K562 (cell line): ENCODE results near the gene PALLD. TPM values are rescaled to one million over a fixed set of nuclear protein-coding genes. Genes with fewer than 3 reads are reported as not detected.

Source experiments
- ATAC-seq: fragments of 200-7000 bp; cut with Tn5 transposase; 3 replicates; pipeline ENCODE4 v1.9.1; 2020; ENCODE audit warnings: moderate library complexity
- BruUV-seq: library from RNA; stranded (reverse); fragments of 400-500 nt; replicated peaks from 2 replicates; lab custom pipeline; 2021; lab: Mats Ljungman, UMichigan
- CTCF ChIA-PET: fragments of 300-600 bp; formaldehyde crosslinking; extraction: SDS; loops from one replicate; lab custom pipeline; 2021; ENCODE audit warnings: low intra/inter-chr PET ratio; lab: Yijun Ruan, JAX
- POLR2A ChIA-PET: fragments of 300-600, 350-650 bp; sonication (Branson Sonifier 250); formaldehyde crosslinking; extraction: SDS; loops from one replicate; lab custom pipeline; 2021; ENCODE audit warnings: antibody characterized with exemption, inconsistent platforms; lab: Yijun Ruan, JAX
- DNase-seq, 4 experiments: peaks; one replicate each; pipeline versions ENCODE4 v3.0.0 to v3.0.0-alpha.2; 2011 to 2018; ENCODE audit warnings: low spot score in 3 of 4, mixed read lengths in 3 of 4; ENCODE audit errors: extremely low read depth in 1 of 4
- FAIRE-seq: peaks from 2 replicates; lab custom pipeline; 2011; peaks lifted over from hg19 to GRCh38; lab: Jason Lieb, UNC
- H2AFZ ChIP-seq: 2 replicates; pipeline ENCODE4 v1.6.0; 2011; ENCODE audit warnings: low read depth, low read length, control low read depth, inconsistent platforms
- H3K27ac ChIP-seq: fragments of 200-600 bp; 3 replicates; pipeline ENCODE4 v1.8.0; 2011; ENCODE audit warnings: low read depth, mild to moderate bottlenecking, control low read depth, inconsistent platforms, low read length, moderate library complexity, mixed read lengths; ENCODE audit errors: extremely low read depth
- H3K27me3 ChIP-seq, 2 experiments: fragments of 300-600 bp in 1 of 2; 2 replicates in 1 of 2; 3 replicates in 1 of 2; pipeline versions ENCODE4 v1.6.0 to v1.8.0; 2011; ENCODE audit warnings: inconsistent platforms in 2 of 2, low read length in 2 of 2, mild to moderate bottlenecking in 1 of 2, mixed read lengths in 1 of 2, moderate library complexity in 1 of 2; ENCODE audit not compliant: control insufficient read depth in 2 of 2, insufficient read depth in 2 of 2
- H3K36me3 ChIP-seq: fragments of 300-600 bp; 3 replicates; pipeline ENCODE4 v1.8.0; 2011; ENCODE audit warnings: mild to moderate bottlenecking, low read length, inconsistent platforms; ENCODE audit not compliant: control insufficient read depth, insufficient read depth
- H3K4me1 ChIP-seq, 2 experiments: fragments of 200-600 bp in 1 of 2; replicated peaks in 1 of 2; 2 replicates in 1 of 2; 3 replicates in 1 of 2; pipeline versions ENCODE4 v1.5.1 to v1.8.0; 2011; ENCODE audit warnings: inconsistent platforms in 2 of 2, low read length in 2 of 2, mild to moderate bottlenecking in 1 of 2, mixed read lengths in 1 of 2, moderate library complexity in 1 of 2; ENCODE audit not compliant: control insufficient read depth in 2 of 2, insufficient read depth in 2 of 2
- H3K4me2 ChIP-seq: 2 replicates; pipeline ENCODE4 v1.6.1; 2011; ENCODE audit warnings: low read length, control low read depth, inconsistent platforms, mixed read lengths; ENCODE audit not compliant: insufficient read depth
- H3K4me3 ChIP-seq: fragments of 200-600 bp; sonication (generic), shearing (Covaris generic); 2 replicates; pipeline ENCODE4 v1.5.1; 2016; ENCODE audit warnings: control low read depth, inconsistent platforms
- H3K79me2 ChIP-seq: fragments of 200-600 bp; 3 replicates; pipeline ENCODE4 v1.8.0; 2011; ENCODE audit warnings: low read length, inconsistent platforms; ENCODE audit not compliant: control insufficient read depth, insufficient read depth
- H3K9ac ChIP-seq, 2 experiments: 2 replicates each; pipeline versions ENCODE4 v1.6.0 to v1.6.1; 2011; ENCODE audit warnings: low read depth in 2 of 2, low read length in 2 of 2, control low read depth in 1 of 2, inconsistent platforms in 1 of 2, mild to moderate bottlenecking in 1 of 2, mixed read lengths in 1 of 2; ENCODE audit not compliant: insufficient read depth in 1 of 2
- H3K9me1 ChIP-seq: one replicate; pipeline ENCODE4 v1.6.0; 2011; ENCODE audit warnings: inconsistent platforms, mild to moderate bottlenecking, low read length, moderate library complexity; ENCODE audit not compliant: control insufficient read depth, insufficient read depth
- H3K9me3 ChIP-seq: replicated peaks from 2 replicates; pipeline ENCODE4 v1.5.1; 2011; ENCODE audit warnings: low read depth, low read length, inconsistent platforms; ENCODE audit not compliant: control insufficient read depth, insufficient read depth
- H4K20me1 ChIP-seq: replicated peaks from 2 replicates; pipeline ENCODE4 v1.6.1; 2011; ENCODE audit warnings: low read length, inconsistent platforms, mixed read lengths; ENCODE audit not compliant: control insufficient read depth, insufficient read depth
- BACH1 ChIP-seq: fragments of 200-800 bp; sonication (Bioruptor generic); IDR thresholded peaks from 2 replicates; pipeline ENCODE4 v1.6.1; 2016; ENCODE audit warnings: missing genetic modification characterization, missing compliant biosample characterization
- BDP1 ChIP-seq: IDR thresholded peaks from 3 replicates; pipeline ENCODE4 v1.6.1; 2011; ENCODE audit not compliant: insufficient read length, insufficient read depth
- CEBPG ChIP-seq, 3 experiments: fragments of 200-800 bp in 1 of 3; sonication (Bioruptor generic) in 1 of 3; sonication (generic) in 1 of 3; formaldehyde crosslinking in 1 of 3; IDR thresholded peaks in 2 of 3; conservative IDR thresholded peaks in 1 of 3; 2 replicates each; pipeline versions ENCODE4 v1.6.1 to v1.8.0; 2016 to 2022; ENCODE audit warnings: missing compliant biosample characterization in 2 of 3, missing genetic modification characterization in 2 of 3, mild to moderate bottlenecking in 1 of 3, missing genetic modification reagents in 1 of 3
- MEF2A ChIP-seq: IDR thresholded peaks from 2 replicates; pipeline ENCODE4 v1.6.1; 2011; ENCODE audit warnings: low read depth, mild to moderate bottlenecking, low read length, moderate library complexity; ENCODE audit not compliant: control insufficient read depth
- POU5F1 ChIP-seq: fragments of 150-350 bp; IDR thresholded peaks from 2 replicates; pipeline ENCODE4 v1.6.1; 2014; ENCODE audit warnings: borderline replicate concordance, low read length, low read depth, mild to moderate bottlenecking; ENCODE audit not compliant: partially characterized antibody
- RCOR1 ChIP-seq, 2 experiments: IDR thresholded peaks; 2 replicates each; pipeline ENCODE4 v1.6.1; 2012; ENCODE audit warnings: low read depth in 2 of 2, low read length in 2 of 2, borderline replicate concordance in 1 of 2, improper control_type of control experiment in 1 of 2
- RNF2 ChIP-seq: sonication (generic); IDR thresholded peaks from 2 replicates; pipeline ENCODE4 v1.6.1; 2016
- SOX6 ChIP-seq: fragments of 450-650 bp; IDR thresholded peaks from 2 replicates; pipeline ENCODE4 v1.6.1; 2014; ENCODE audit warnings: mild to moderate bottlenecking
- TCF3 ChIP-seq: sonication (generic); formaldehyde crosslinking; IDR thresholded peaks from 2 replicates; pipeline ENCODE4 v1.4.0; 2020; ENCODE audit warnings: mild to moderate bottlenecking, missing genetic modification reagents
- U2AF1 ChIP-seq: fragments of 200-400 bp; formaldehyde crosslinking; optimal IDR thresholded peaks from 2 replicates; pipeline ENCODE3; 2017; ENCODE audit warnings: mild to moderate bottlenecking, low read depth, low read length, moderate library complexity
- ZNF197 ChIP-seq: fragments of 200-800 bp; sonication (Bioruptor generic); IDR thresholded peaks from 2 replicates; pipeline ENCODE4 v1.6.1; 2016; ENCODE audit warnings: low read depth, missing genetic modification characterization, missing compliant biosample characterization
- WGBS: fragments of 100-300 bp; shearing (Covaris generic); methylation state at CpG from one replicate; pipeline ENCODE4 v1.1.6; 2016; ENCODE audit warnings: low coverage, mixed read lengths; ENCODE audit not compliant: insufficient coverage; ENCODE audit errors: missing lambda C conversion rate; 5-methylcytosine and 5-hydroxymethylcytosine counted together
- in situ Hi-C: fragments of 300-500 bp; cut with MboI; formaldehyde crosslinking; loops from 4 replicates; pipeline ENCODE4 v1.15.0; 2018; ENCODE audit warnings: inconsistent platforms, mixed read lengths
- intact Hi-C: fragments of 100-400 bp; cut with micrococcal nuclease; formaldehyde crosslinking; loops from 2 replicates; pipeline ENCODE4 v1.14.2; 2022
- polyA plus RNA-seq, 8 experiments: library from polyadenylated mRNA; depleted of rRNA in 4 of 8; stranded (reverse) in 5 of 8; unstranded in 3 of 8; fragments of >200 nt; fragmentation: Nextera tagmentation in 2 of 8; fragmentation: Illumina TruSeq in 1 of 8; extraction: Ambion mirVana in 2 of 8; extraction: Trizol in 1 of 8; gene quantifications; 2 replicates each; pipeline versions ENCODE4 v1.2.1 to v1.2.3, GENCODE V29; 2011 to 2014; ENCODE audit warnings: inconsistent platforms in 1 of 8, missing spikeins in 1 of 8
- total RNA-seq, 7 experiments: library from RNA; depleted of rRNA in 6 of 7; stranded (reverse); fragments of >200 nt in 6 of 7; fragmentation: Illumina TruSeq in 2 of 7; extraction: Trizol in 2 of 7; gene quantifications; 2 replicates each; pipeline versions ENCODE4 v1.2.1 to v1.2.3, GENCODE V29; 2011 to 2021; ENCODE audit warnings: low replicate concordance in 1 of 7
- TF ChIP-seq, protein P1 (sequence below): fragments of 250-450 bp; sonication (Bioruptor Pico); IDR thresholded peaks from 2 replicates; pipeline ENCODE4 v1.4.0; 2020
- TF ChIP-seq, protein P2 (sequence below): fragments of 250-450 bp; sonication (Bioruptor Pico); IDR thresholded peaks from 2 replicates; pipeline ENCODE4 v1.8.0; 2021; ENCODE audit warnings: moderate library complexity, mild to moderate bottlenecking, inconsistent platforms
- TF ChIP-seq, protein P3 (sequence below): sonication (generic); formaldehyde crosslinking; IDR thresholded peaks from 2 replicates; pipeline ENCODE4 v1.9.0; 2022; ENCODE audit warnings: mild to moderate bottlenecking, missing genetic modification reagents

The PALLD gene
- total and polyA plus RNA-seq, 9 of the 15 experiments (the other 6 are each of a cell fraction or from before 2014, with no cell fraction given): 0.01 to 0.35 (median 0.06) TPM; not detected in 3

DNA sequence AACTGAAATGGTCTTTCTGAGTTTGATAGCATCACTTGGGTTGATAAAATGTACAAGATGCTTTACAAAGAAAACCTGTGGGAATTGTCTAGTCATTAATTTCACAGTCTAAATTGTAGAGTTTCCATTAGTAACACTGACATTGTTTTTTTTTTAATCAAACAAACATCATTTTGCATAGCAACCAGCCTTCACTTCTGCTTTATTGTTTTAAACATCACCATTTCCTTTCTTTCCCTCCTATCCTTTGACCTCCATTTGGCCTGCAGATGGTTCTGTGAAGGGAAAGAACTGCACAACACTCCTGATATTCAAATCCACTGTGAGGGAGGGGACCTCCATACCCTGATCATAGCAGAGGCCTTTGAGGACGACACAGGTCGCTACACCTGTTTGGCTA lies 171.1 kb downstream of the PALLD start:
- peaks cover 3 to 7% of the 10 kb centered on the region in 2 experiments; a peak in 3 of 5 replicates for H3K27me3 ChIP-seq
- no peaks in the 10 kb centered on the region for H3K79me2 ChIP-seq
- no peaks in the 10 kb centered on the region for H3K36me3 ChIP-seq
- DNase-seq (no peak), FAIRE-seq (no peak), ATAC-seq (no peak)
- POLR2A ChIA-PET: no interaction called here
- TF ChIP-seq MEF2A: no peak
- no peaks in the 10 kb centered on the region for H3K9me1 ChIP-seq
- BruUV-seq: no TSS peak
- in situ Hi-C loops: no loop called here
- H3K4me1 ChIP-seq: no peaks in the 10 kb centered on the region
- intact Hi-C loops: no loop called here
- H4K20me1 ChIP-seq: no peaks in the 10 kb centered on the region
- no peak overlapping the region for H2AFZ ChIP-seq
- H3K9ac ChIP-seq: no peak overlapping the region
- CTCF ChIA-PET: no interaction called here
- no peak overlapping the region for H3K4me3 ChIP-seq
- H3K9me3 ChIP-seq: no peaks in the 10 kb centered on the region
- WGBS: 0% methylated on average over 2 of the region's 2 CpGs
- H3K27ac ChIP-seq: no peak overlapping the region
- H3K4me2 ChIP-seq: no peak overlapping the region

DNA sequence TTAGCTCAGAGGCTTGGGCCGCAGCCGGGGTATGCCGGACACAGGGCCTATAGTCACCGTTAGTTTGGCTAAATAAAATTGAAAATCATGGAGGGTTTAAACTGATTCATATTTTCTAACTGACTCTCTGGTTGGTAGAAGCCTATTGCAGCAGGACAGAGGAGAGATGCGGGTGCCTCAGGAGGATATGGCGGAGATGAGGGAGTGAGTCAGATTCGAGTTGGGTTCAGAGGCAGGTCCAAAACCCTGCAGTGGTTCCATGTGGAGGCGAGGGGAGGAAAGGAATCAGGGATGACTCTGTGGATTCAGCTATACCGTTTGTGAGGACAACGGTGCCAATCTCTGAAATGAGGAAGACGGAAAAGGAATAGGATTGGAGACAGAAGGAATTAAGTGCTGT lies 176.6 kb downstream of the PALLD start:
- no peaks in the 10 kb centered on the region for H4K20me1 ChIP-seq
- BruUV-seq: no TSS peak
- no peak overlapping the region for H2AFZ ChIP-seq
- POLR2A ChIA-PET: no interaction called here
- no peaks in the 10 kb centered on the region; a peak in 1 of 5 replicates for H3K4me1 ChIP-seq
- no peaks in the 10 kb centered on the region for H3K9me3 ChIP-seq
- in situ Hi-C loops: no loop called here
- FAIRE-seq: no peak
- no peak overlapping the region for H3K9ac ChIP-seq
- WGBS: under 1% methylated on average over 10 of the region's 11 CpGs
- no peaks in the 10 kb centered on the region for H3K79me2 ChIP-seq
- TF ChIP-seq POU5F1: no peak
- TF ChIP-seq, protein P1, sequence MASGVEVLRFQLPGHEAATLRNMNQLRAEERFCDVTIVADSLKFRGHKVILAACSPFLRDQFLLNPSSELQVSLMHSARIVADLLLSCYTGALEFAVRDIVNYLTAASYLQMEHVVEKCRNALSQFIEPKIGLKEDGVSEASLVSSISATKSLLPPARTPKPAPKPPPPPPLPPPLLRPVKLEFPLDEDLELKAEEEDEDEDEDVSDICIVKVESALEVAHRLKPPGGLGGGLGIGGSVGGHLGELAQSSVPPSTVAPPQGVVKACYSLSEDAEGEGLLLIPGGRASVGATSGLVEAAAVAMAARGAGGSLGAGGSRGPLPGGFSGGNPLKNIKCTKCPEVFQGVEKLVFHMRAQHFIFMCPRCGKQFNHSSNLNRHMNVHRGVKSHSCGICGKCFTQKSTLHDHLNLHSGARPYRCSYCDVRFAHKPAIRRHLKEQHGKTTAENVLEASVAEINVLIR (CRISPR knock-in tag): no peak
- no peak for TF ChIP-seq RNF2
- TF ChIP-seq BDP1: no peak
- TF ChIP-seq, protein P2, sequence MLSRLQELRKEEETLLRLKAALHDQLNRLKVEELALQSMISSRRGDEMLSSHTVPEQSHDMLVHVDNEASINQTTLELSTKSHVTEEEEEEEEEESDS: no peak
- TF ChIP-seq, protein P3, sequence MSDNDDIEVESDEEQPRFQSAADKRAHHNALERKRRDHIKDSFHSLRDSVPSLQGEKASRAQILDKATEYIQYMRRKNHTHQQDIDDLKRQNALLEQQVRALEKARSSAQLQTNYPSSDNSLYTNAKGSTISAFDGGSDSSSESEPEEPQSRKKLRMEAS (CRISPR knock-in tag): no peak
- TF ChIP-seq TCF3: no peak
- TF ChIP-seq U2AF1: no peak
- TF ChIP-seq ZNF197 (CRISPR knock-in tag): no peak
- TF ChIP-seq RCOR1 (IDR thresholded peaks at IDR 0.05; ENCODE audit: borderline replicate concordance in 1 of 2, low read depth in 2 of 2, low read length in 2 of 2): no peak
- TF ChIP-seq SOX6: no peak
- TF ChIP-seq CEBPG (CRISPR knock-in tag; IDR thresholded peaks at IDR 0.05): no peak
- no peak for TF ChIP-seq CEBPG (tag; conservative IDR thresholded peaks at IDR 0.05 in 1 of 2, IDR thresholded peaks at IDR 0.05 in 1 of 2)
- TF ChIP-seq BACH1 (tag): no peak
- TF ChIP-seq, all 486 proteins: peak for 0
- Histone ChIP-seq H3K9me1 (no peaks in the 10 kb centered on the region), H3K4me2 (no peak overlapping the region), H3K27ac (no peak overlapping the region), H3K36me3 (no peaks in the 10 kb centered on the region), H3K4me3 (no peak overlapping the region), H3K27me3 (peaks cover 5 to 13% of the 10 kb centered on the region in 2 experiments; a peak in 3 of 5 replicates)
- ATAC-seq (no peak), DNase-seq (no peak)
- intact Hi-C loops: no loop called here
- CTCF ChIA-PET: no interaction called here
